ENCODE results near the gene INSR. TPM values are rescaled to one million over a fixed set of nuclear protein-coding genes. Genes with fewer than 3 reads are reported as not detected.

Gene INSR
- 2.2 to 3.7 TPM (median 3.2 TPM) in 5 replicates for total RNA-seq (2022; extraction: Qiagen RNA extraction)

GRCh38 chr19:7293762-7294557, at the start of gene INSR:
Gene INSR, minus strand, starts transcription at chr19:7294414. Its CDS starts 523 bp downstream, at chr19:7293891.

GRCh38 chr19:7069042-7069903, 224.9 kb downstream of the INSR start, which contains the start of gene ZNF557:
Gene ZNF557, plus strand, starts transcription at chr19:7069703. Its CDS starts 5,372 bp downstream, at chr19:7075075.

Other genes starting within 250 kb of the INSR start
- gene MBD3L2, start 245.1 kb downstream of the INSR start, total RNA-seq (2022; extraction: Qiagen RNA extraction) = not detected in 5 replicates
- gene MBD3L3, start 235.7 kb downstream of the INSR start, total RNA-seq (2022; extraction: Qiagen RNA extraction) = not detected in 5 replicates
- gene ZNF557, start 224.7 kb downstream of the INSR start, total RNA-seq (2022; extraction: Qiagen RNA extraction) = 2.2 to 3.0 TPM (median 2.5 TPM) in 5 replicates
- gene ARHGEF18, start 54.5 kb upstream of the INSR start, total RNA-seq (2022; extraction: Qiagen RNA extraction) = 49.6 to 77.9 TPM (median 67.9 TPM) in 5 replicates
- gene PEX11G, start 194.6 kb upstream of the INSR start, total RNA-seq (2022; extraction: Qiagen RNA extraction) = 1.3 to 2.6 TPM (median 1.6 TPM) in 5 replicates
- gene ZNF358, start 221.7 kb upstream of the INSR start, total RNA-seq (2022; extraction: Qiagen RNA extraction) = 16.4 to 21.2 TPM (median 18.2 TPM) in 5 replicates
- gene MCOLN1, start 228.2 kb upstream of the INSR start, total RNA-seq (2022; extraction: Qiagen RNA extraction) = 8.9 to 13.5 TPM (median 11.5 TPM) in 5 replicates
- gene PNPLA6, start 241.3 kb upstream of the INSR start, total RNA-seq (2022; extraction: Qiagen RNA extraction) = 23.0 to 39.6 TPM (median 34.5 TPM) in 5 replicates

Data from A549 treated with Mapracorat at 1 μM for 4 hours (cell line).